D721Med (cell line): ENCODE data around the gene TENM4.
A peak's percentile ranks its signal among the peaks of the same experiment; 100 is the strongest.

Experiments used
- DNase-seq: peaks from one replicate; pipeline ENCODE4 v3.0.0; 2011; ENCODE audit warnings: low spot score; ENCODE audit not compliant: insufficient read length
- FAIRE-seq: peaks from 2 replicates; lab custom pipeline; 2011; peaks lifted over from hg19 to GRCh38; lab: Jason Lieb, UNC
- TF ChIP-seq, protein P1 (sequence below): IDR thresholded peaks from 2 replicates; pipeline ENCODE4 v1.5.1; 2012; ENCODE audit warnings: mild to moderate bottlenecking, control low read depth; ENCODE audit not compliant: insufficient read depth; ENCODE audit errors: missing control alignments

The TENM4 gene

DNA sequence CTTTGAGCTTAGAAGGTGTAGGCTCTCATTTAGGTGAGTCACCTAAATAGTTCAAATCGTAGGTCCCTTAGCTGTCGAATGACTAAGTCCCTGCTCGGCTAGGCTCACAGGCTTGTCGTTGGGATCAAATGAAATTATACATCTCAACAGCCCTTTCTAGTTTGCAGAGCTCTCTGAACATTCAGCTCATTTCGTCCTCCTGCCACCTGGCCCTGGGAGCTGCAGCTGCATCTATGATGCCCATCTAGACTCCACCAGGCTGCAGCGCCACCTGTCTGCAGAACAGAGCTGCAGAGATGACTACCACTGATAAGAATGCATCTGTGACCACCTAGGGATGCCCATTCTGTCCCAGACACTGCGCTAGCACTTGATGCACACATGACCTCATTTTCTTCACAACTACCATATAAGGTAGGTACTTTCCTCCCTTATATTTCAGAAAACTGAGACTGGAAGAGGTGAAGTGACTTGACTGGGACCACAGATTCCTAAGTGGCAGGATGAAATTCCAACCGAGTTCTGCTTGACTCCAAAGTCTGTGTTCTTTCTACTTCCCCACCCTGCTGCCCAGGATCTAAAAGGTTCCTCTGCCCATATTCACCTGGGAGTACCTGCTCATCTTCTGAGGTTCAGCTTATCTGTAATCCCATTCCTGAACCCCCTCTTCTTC is 725.1 kb downstream of the TENM4 start:
- TF ChIP-seq, protein P1, sequence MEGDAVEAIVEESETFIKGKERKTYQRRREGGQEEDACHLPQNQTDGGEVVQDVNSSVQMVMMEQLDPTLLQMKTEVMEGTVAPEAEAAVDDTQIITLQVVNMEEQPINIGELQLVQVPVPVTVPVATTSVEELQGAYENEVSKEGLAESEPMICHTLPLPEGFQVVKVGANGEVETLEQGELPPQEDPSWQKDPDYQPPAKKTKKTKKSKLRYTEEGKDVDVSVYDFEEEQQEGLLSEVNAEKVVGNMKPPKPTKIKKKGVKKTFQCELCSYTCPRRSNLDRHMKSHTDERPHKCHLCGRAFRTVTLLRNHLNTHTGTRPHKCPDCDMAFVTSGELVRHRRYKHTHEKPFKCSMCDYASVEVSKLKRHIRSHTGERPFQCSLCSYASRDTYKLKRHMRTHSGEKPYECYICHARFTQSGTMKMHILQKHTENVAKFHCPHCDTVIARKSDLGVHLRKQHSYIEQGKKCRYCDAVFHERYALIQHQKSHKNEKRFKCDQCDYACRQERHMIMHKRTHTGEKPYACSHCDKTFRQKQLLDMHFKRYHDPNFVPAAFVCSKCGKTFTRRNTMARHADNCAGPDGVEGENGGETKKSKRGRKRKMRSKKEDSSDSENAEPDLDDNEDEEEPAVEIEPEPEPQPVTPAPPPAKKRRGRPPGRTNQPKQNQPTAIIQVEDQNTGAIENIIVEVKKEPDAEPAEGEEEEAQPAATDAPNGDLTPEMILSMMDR, result peak; percentile 90
- FAIRE-seq (no peak), DNase-seq (no peak)

DNA sequence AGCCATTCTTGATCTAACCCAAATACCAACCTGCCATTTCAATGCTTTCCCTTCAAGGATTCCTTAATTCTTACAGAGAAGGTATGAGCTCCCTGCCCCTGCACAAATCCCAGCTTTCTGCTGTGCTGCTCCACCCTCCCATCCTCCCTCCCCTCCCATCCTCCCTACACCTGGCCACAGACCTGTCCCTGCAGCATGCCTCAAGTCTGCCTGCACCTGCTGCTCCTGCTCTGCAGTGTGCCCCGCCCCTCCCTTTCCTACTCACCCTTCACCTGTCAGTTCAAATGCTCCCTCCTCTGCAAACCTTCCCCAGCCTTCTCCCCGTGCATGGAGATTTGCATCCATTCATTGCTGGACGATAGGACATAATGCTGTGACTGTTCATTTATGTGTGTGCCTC is 726.3 kb downstream of the TENM4 start:
- DNase-seq, result no peak
- TF ChIP-seq, protein P1, result no peak
- no peak for FAIRE-seq

DNA sequence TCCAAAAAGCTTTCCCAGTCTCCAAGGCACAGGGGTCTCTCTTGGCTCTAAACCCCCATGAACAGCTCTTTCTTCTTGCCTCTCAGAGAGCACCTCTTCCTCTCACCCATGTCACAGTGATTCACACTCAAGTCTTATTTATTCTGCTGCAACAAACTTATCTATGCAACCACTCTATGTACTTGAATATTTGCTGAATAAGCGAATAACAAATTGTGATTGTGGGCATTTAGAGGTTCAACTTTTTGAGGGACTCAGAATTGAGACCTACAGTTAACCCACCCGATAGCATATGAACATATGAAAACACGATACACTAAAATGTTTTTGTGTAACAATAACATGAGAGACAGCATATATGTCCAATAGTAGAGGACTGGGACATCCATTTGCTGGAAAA is 729.1 kb downstream of the TENM4 start:
- TF ChIP-seq, protein P1, result no peak
- no peak for FAIRE-seq
- no peak for DNase-seq

DNA sequence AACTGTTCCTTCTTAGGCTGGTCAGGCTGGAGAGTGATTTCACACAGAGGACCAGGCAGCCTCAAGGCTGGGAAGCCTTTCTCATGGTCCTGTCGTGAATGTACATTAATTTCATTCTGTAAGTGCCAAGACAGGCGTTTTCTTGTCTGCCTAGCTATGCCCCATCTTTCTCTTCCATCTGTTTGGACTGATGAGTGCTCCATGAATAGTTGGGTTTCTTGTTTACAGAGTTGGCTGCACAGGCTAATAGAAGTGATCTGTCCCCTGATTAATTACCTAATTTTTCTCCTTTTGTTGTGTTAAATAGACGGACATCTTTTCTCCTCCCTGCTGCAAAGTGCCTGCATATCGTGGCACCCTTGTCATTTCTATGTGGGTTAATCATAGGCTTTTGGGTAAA is 730.4 kb downstream of the TENM4 start:
- no peak for FAIRE-seq
- DNase-seq, result no peak
- TF ChIP-seq, protein P1, result no peak

DNA sequence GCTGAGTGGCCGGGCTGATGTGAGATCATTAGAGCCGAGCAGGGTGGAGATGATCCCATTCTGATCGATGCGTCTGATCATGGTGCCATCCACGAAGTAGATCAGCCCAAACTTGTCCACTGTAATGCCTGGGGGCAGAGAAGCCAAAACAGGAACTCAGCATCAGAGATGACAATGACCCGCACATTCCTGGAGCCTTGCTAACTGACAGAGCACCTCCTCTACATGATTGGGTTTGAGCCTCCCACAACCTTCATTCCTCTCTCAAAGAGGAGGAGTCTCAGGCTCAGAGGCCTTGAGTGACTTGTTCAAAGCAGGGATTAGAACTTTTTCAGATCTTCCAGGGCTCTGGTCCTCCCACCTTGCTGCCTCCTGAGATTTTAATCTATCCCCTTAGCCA is 732.4 kb downstream of the TENM4 start:
- TF ChIP-seq, protein P1, result no peak
- FAIRE-seq (no peak), DNase-seq (no peak)

DNA sequence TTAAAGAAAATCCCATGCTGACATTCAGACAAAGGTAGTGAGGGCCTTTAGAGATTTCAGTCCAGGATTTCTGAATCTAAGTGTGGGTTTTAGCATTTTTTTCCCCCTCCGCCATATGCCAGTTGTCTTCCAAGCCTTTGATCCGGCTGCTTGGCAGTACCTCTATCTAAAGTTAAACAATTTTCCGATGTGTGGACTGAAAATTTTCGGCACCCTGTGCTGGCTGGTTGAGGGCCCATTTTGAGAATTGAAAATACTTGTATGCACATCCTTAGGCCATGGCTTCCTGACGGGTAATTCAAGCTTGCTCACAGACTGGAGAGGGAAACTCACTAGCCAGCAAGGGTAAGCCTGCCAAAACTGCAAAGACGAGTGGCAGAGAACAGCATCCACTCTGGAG is 734.3 kb downstream of the TENM4 start:
- TF ChIP-seq, protein P1, result no peak
- DNase-seq, result no peak
- FAIRE-seq, result no peak

DNA sequence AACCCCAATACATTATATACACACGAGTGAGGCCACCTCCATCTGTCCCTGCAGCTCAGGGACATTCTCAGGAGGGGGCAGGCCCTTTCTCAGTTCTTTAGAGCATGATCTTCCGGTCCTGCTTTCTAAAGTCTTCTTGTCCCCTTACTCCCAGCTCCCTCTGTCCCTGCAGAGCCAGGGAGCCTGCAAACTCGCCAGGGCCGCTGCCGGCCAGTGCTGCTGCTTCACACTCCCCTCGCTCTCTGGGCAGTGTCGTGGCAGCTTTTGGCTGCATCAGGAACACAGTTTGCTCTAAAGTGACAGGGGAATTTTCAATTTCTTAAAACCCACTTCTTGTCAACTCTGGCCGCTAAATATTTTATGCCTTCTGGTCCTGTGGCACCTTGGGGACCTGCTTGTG is 736.0 kb downstream of the TENM4 start:
- DNase-seq (no peak), FAIRE-seq (no peak)
- TF ChIP-seq, protein P1, result no peak
